ENCODE results near the gene NFE2L2. TPM values are rescaled to one million over a fixed set of nuclear protein-coding genes. Genes with fewer than 3 reads are reported as not detected.

Gene NFE2L2
- total and polyA plus RNA-seq, 7 experiments from 2014 or later: 58.9 to 99.6 (median 74.7) TPM

GRCh38 chr2:177245010-177245422 is 19.5 kb downstream of the NFE2L2 start:
- Mint-ChIP-seq H3K4me3 (peak overlapping the region in 7 of 10 donors; percentile 18 to 60 (median 35)), H3K36me3 (peaks cover 0 to 15% (median 12%) of the 10 kb centered on the region in 5 donors), H3K27me3 (no peaks in the 10 kb centered on the region), H3K27ac (peak overlapping the region; percentile 19 to 94 (median 73)), H3K4me1 (peaks cover 64 to 95% (median 87%) of the 10 kb centered on the region in 7 donors), H3K9me3 (no peaks in the 10 kb centered on the region)
- CTCF ChIA-PET: interaction anchor here (0.6 kb wide), 1 partner anchor 21 kb away, joined by 3 read pairs; no protein-coding TSS in a partner anchor
- POLR2A ChIA-PET: interaction anchor here (0.6 to 1.5 kb wide), 3 partner anchors 18 to 88 kb away, joined by 3 to 13 read pairs (median 3); no protein-coding TSS in a partner anchor
- no peaks in the 10 kb centered on the region for H3K27me3 ChIP-seq (ENCODE audit: control insufficient read depth in 2 of 2, insufficient read depth in 2 of 2, low read length in 2 of 2)
- no peaks in the 10 kb centered on the region for H3K9me3 ChIP-seq (ENCODE audit: control insufficient read depth in 2 of 3, low read length in 3 of 3)
- intact Hi-C loops (cut with micrococcal nuclease): no loop called here
- H3K27ac ChIP-seq (ENCODE audit: low read depth, low read length): no peak overlapping the region
- ATAC-seq (peak; percentile 11), DNase-seq (no peak)
- H3K4me3 ChIP-seq (ENCODE audit: low read length): no peak overlapping the region
- peaks cover 0 to 5% (median 0%) of the 10 kb centered on the region in 3 experiments for H3K36me3 ChIP-seq (ENCODE audit: control insufficient read depth in 2 of 3, insufficient read depth in 3 of 3, low read length in 3 of 3)
- peaks cover 27 to 50% of the 10 kb centered on the region in 2 donors for H3K4me1 ChIP-seq (ENCODE audit: control insufficient read depth in 2 of 2, insufficient read depth in 2 of 2, low read length in 2 of 2)

- ChIA-PET POLR2A (interaction anchor here (0.6 kb wide), 1 partner anchor 10 kb away, joined by 3 read pairs; no protein-coding TSS in a partner anchor), CTCF (interaction anchor here (0.6 kb wide), 1 partner anchor 21 kb away, joined by 3 read pairs; no protein-coding TSS in a partner anchor)
- peaks cover 70 to 98% (median 86%) of the 10 kb centered on the region in 7 donors for H3K4me1 Mint-ChIP-seq
- no peaks in the 10 kb centered on the region for H3K27me3 Mint-ChIP-seq
- no peak for ATAC-seq
- H3K27ac ChIP-seq (ENCODE audit: low read depth, low read length): no peak overlapping the region
- H3K27me3 ChIP-seq (ENCODE audit: control insufficient read depth in 2 of 2, insufficient read depth in 2 of 2, low read length in 2 of 2): no peaks in the 10 kb centered on the region
- peaks cover 34 to 55% of the 10 kb centered on the region in 2 donors for H3K4me1 ChIP-seq (ENCODE audit: control insufficient read depth in 2 of 2, insufficient read depth in 2 of 2, low read length in 2 of 2)
- H3K9me3 Mint-ChIP-seq: no peaks in the 10 kb centered on the region
- H3K36me3 Mint-ChIP-seq: peaks cover 0 to 17% (median 12%) of the 10 kb centered on the region in 5 donors
- H3K36me3 ChIP-seq (ENCODE audit: control insufficient read depth in 2 of 3, insufficient read depth in 3 of 3, low read length in 3 of 3): peaks cover 0 to 5% (median 0%) of the 10 kb centered on the region in 3 experiments
- no peaks in the 10 kb centered on the region for H3K9me3 ChIP-seq (ENCODE audit: control insufficient read depth in 2 of 3, low read length in 3 of 3)
- intact Hi-C loops (cut with micrococcal nuclease): no loop called here
- H3K4me3 Mint-ChIP-seq: peak overlapping the region in 6 of 10 donors; percentile 15 to 44 (median 36)
- H3K4me3 ChIP-seq (ENCODE audit: low read length): no peak overlapping the region
- no peak for DNase-seq
- H3K27ac Mint-ChIP-seq: peak overlapping the region in 7 of 9 donors; percentile 40 to 76 (median 66)
Measured at GRCh38 chr2:177244244-177244771, 20.2 kb downstream of the NFE2L2 start.

- H3K4me1 ChIP-seq (ENCODE audit: control insufficient read depth in 2 of 2, insufficient read depth in 2 of 2, low read length in 2 of 2): peaks cover 38 to 61% of the 10 kb centered on the region in 2 donors
- H3K9me3 Mint-ChIP-seq: no peaks in the 10 kb centered on the region
Measured at GRCh38 chr2:177243476-177243875, 21.1 kb downstream of the NFE2L2 start.

GRCh38 chr2:177243073-177243472 is 21.5 kb downstream of the NFE2L2 start:
- Histone ChIP-seq H3K4me3 (ENCODE audit: low read length) (no peak overlapping the region), H3K36me3 (ENCODE audit: control insufficient read depth in 2 of 3, insufficient read depth in 3 of 3, low read length in 3 of 3) (no peaks in the 10 kb centered on the region), H3K4me1 (ENCODE audit: control insufficient read depth in 2 of 2, insufficient read depth in 2 of 2, low read length in 2 of 2) (peaks cover 38 to 61% of the 10 kb centered on the region in 2 donors), H3K9me3 (ENCODE audit: control insufficient read depth in 2 of 3, low read length in 3 of 3) (no peaks in the 10 kb centered on the region), H3K27ac (ENCODE audit: low read depth, low read length) (peak overlapping the region; percentile 48), H3K27me3 (ENCODE audit: control insufficient read depth in 2 of 2, insufficient read depth in 2 of 2, low read length in 2 of 2) (no peaks in the 10 kb centered on the region)
- no peaks in the 10 kb centered on the region for H3K27me3 Mint-ChIP-seq
- ChIA-PET POLR2A (no interaction called here), CTCF (no interaction called here)
- DNase-seq (no peak), ATAC-seq (no peak)
- H3K27ac Mint-ChIP-seq: peak overlapping the region; percentile 51 to 90 (median 80)
- intact Hi-C loops (cut with micrococcal nuclease): loop anchor here in 1 of 2 donors (2.0 kb wide), 1 partner anchor 14 kb away; no protein-coding TSS in a partner anchor
- H3K9me3 Mint-ChIP-seq: no peaks in the 10 kb centered on the region
- H3K4me1 Mint-ChIP-seq: peaks cover 75 to 98% (median 85%) of the 10 kb centered on the region in 7 donors
- H3K4me3 Mint-ChIP-seq: peak overlapping the region; percentile 33 to 74 (median 56)
- H3K36me3 Mint-ChIP-seq: peaks cover 0 to 15% (median 8%) of the 10 kb centered on the region in 5 donors

More at GRCh38 chr2:177243476-177243875, 21.1 kb downstream of the NFE2L2 start:
- Histone ChIP-seq H3K27ac (ENCODE audit: low read depth, low read length) (peak overlapping the region; percentile 48), H3K36me3 (ENCODE audit: control insufficient read depth in 2 of 3, insufficient read depth in 3 of 3, low read length in 3 of 3) (peaks cover 0 to 1% (median 0%) of the 10 kb centered on the region in 3 experiments), H3K4me3 (ENCODE audit: low read length) (no peak overlapping the region), H3K9me3 (ENCODE audit: control insufficient read depth in 2 of 3, low read length in 3 of 3) (no peaks in the 10 kb centered on the region), H3K27me3 (ENCODE audit: control insufficient read depth in 2 of 2, insufficient read depth in 2 of 2, low read length in 2 of 2) (no peaks in the 10 kb centered on the region)
- Mint-ChIP-seq H3K4me1 (peaks cover 72 to 98% (median 85%) of the 10 kb centered on the region in 7 donors), H3K27ac (peak overlapping the region in 8 of 9 donors; percentile 78 to 90 (median 81)), H3K36me3 (peaks cover 0 to 15% (median 8%) of the 10 kb centered on the region in 5 donors), H3K27me3 (no peaks in the 10 kb centered on the region), H3K4me3 (peak overlapping the region; percentile 14 to 74 (median 52))
- DNase-seq (no peak), ATAC-seq (no peak)
- intact Hi-C loops (cut with micrococcal nuclease): loop anchor here in 1 of 2 donors (2.0 kb wide), 1 partner anchor 15 kb away; no protein-coding TSS in a partner anchor
- POLR2A ChIA-PET: interaction anchor here (0.6 kb wide), 2 partner anchors 9 to 1187 kb away, joined by 3 to 5 read pairs; no protein-coding TSS in a partner anchor
- CTCF ChIA-PET: no interaction called here

GRCh38 chr2:177242121-177242987 is 22.2 kb downstream of the NFE2L2 start:
- DNase-seq: no peak
- H3K27me3 Mint-ChIP-seq: no peaks in the 10 kb centered on the region
- intact Hi-C loops (cut with micrococcal nuclease): loop anchor here in 1 of 2 donors (2.0 kb wide), 1 partner anchor 14 kb away; no protein-coding TSS in a partner anchor
- ChIA-PET POLR2A (no interaction called here), CTCF (no interaction called here)
- H3K9me3 Mint-ChIP-seq: no peaks in the 10 kb centered on the region
- peaks cover 0 to 15% (median 8%) of the 10 kb centered on the region in 5 donors for H3K36me3 Mint-ChIP-seq
- ATAC-seq: no peak
- no peaks in the 10 kb centered on the region for H3K36me3 ChIP-seq (ENCODE audit: control insufficient read depth in 2 of 3, insufficient read depth in 3 of 3, low read length in 3 of 3)
- H3K27ac Mint-ChIP-seq: peak overlapping the region; percentile 51 to 90 (median 80)
- H3K4me3 Mint-ChIP-seq: peak overlapping the region; percentile 33 to 74 (median 56)
- no peaks in the 10 kb centered on the region for H3K27me3 ChIP-seq (ENCODE audit: control insufficient read depth in 2 of 2, insufficient read depth in 2 of 2, low read length in 2 of 2)
- H3K27ac ChIP-seq (ENCODE audit: low read depth, low read length): peak overlapping the region; percentile 64
- no peaks in the 10 kb centered on the region for H3K9me3 ChIP-seq (ENCODE audit: control insufficient read depth in 2 of 3, low read length in 3 of 3)
- peaks cover 75 to 96% (median 89%) of the 10 kb centered on the region in 7 donors for H3K4me1 Mint-ChIP-seq
- no peak overlapping the region for H3K4me3 ChIP-seq (ENCODE audit: low read length)
- H3K4me1 ChIP-seq (ENCODE audit: control insufficient read depth in 2 of 2, insufficient read depth in 2 of 2, low read length in 2 of 2): peaks cover 38 to 54% of the 10 kb centered on the region in 2 donors

GRCh38 chr2:177241711-177242120 is 22.8 kb downstream of the NFE2L2 start:
- no peak for ATAC-seq
- no peak for DNase-seq
- Mint-ChIP-seq H3K27me3 (no peaks in the 10 kb centered on the region), H3K36me3 (peaks cover 0 to 15% (median 8%) of the 10 kb centered on the region in 5 donors), H3K27ac (peak overlapping the region; percentile 48 to 90 (median 80)), H3K9me3 (no peaks in the 10 kb centered on the region), H3K4me1 (peaks cover 72 to 94% (median 84%) of the 10 kb centered on the region in 7 donors), H3K4me3 (peak overlapping the region; percentile 33 to 74 (median 56))
- Histone ChIP-seq H3K36me3 (ENCODE audit: control insufficient read depth in 2 of 3, insufficient read depth in 3 of 3, low read length in 3 of 3) (peaks cover 0 to 3% (median 0%) of the 10 kb centered on the region in 3 experiments), H3K4me3 (ENCODE audit: low read length) (no peak overlapping the region), H3K27me3 (ENCODE audit: control insufficient read depth in 2 of 2, insufficient read depth in 2 of 2, low read length in 2 of 2) (no peaks in the 10 kb centered on the region), H3K9me3 (ENCODE audit: control insufficient read depth in 2 of 3, low read length in 3 of 3) (no peaks in the 10 kb centered on the region), H3K27ac (ENCODE audit: low read depth, low read length) (peak overlapping the region; percentile 64), H3K4me1 (ENCODE audit: control insufficient read depth in 2 of 2, insufficient read depth in 2 of 2, low read length in 2 of 2) (peaks cover 38 to 54% of the 10 kb centered on the region in 2 donors)
- ChIA-PET POLR2A (interaction anchor here (0.6 to 4.9 kb wide), 4 partner anchors 17 to 627 kb away, joined by 3 to 65 read pairs (median 4); partner anchors contain the start of gene NFE2L2), CTCF (interaction anchor here (0.7 to 1.1 kb wide), 2 partner anchors 22 to 53 kb away, joined by 3 to 4 read pairs; no protein-coding TSS in a partner anchor)
- intact Hi-C loops (cut with micrococcal nuclease): loop anchor here (1.0 to 2.0 kb wide), 3 partner anchors 9 to 13 kb away; no protein-coding TSS in a partner anchor
